GM12878 (cell line): ENCODE data around the gene TNFAIP2. TPM values are rescaled to one million over a fixed set of nuclear protein-coding genes. Genes with fewer than 3 reads are reported as not detected.

Experiments
- ATAC-seq: fragments of 200-7000 bp; cut with Tn5 transposase; 3 replicates; pipeline ENCODE4 v1.9.1; 2020; ENCODE audit warnings: mild to moderate bottlenecking, moderate library complexity
- BruUV-seq: library from RNA; stranded (reverse); fragments of 400-500 nt; replicated peaks from 2 replicates; lab custom pipeline; 2021; lab: Mats Ljungman, UMichigan
- CTCF ChIA-PET: fragments of 300-600 bp; sonication (Branson Sonifier 250); formaldehyde crosslinking; extraction: SDS; loops from one replicate; lab custom pipeline; 2021; ENCODE audit warnings: inconsistent platforms; lab: Yijun Ruan, JAX
- POLR2A ChIA-PET: fragments of 350-600 bp; formaldehyde crosslinking; extraction: SDS; loops from one replicate; lab custom pipeline; 2021; ENCODE audit warnings: inconsistent platforms; lab: Charles Lee
- RAD21 ChIA-PET: fragments of 300-600 bp; sonication (Branson Sonifier 250); formaldehyde crosslinking; loops from one replicate; lab custom pipeline; 2023; ENCODE audit warnings: antibody characterized with exemption; ENCODE audit not compliant: unreplicated experiment; lab: Charles Lee
- SMC1A ChIA-PET: fragments of 300-600 bp; sonication (Branson Sonifier 250); formaldehyde crosslinking; loops from one replicate; lab custom pipeline; 2023; ENCODE audit not compliant: unreplicated experiment, uncharacterized antibody; lab: Charles Lee
- DNase-seq: peaks from one replicate; pipeline ENCODE4 v3.0.0-alpha.2; 2011; ENCODE audit warnings: low read depth, low spot score
- FAIRE-seq: peaks from 3 replicates; lab custom pipeline; 2011; peaks lifted over from hg19 to GRCh38; lab: Jason Lieb, UNC
- H2AFZ ChIP-seq: 2 replicates; pipeline ENCODE4 v1.6.0; 2011; ENCODE audit warnings: low read depth, low read length, control low read depth; ENCODE audit not compliant: control insufficient read depth
- H3K27ac ChIP-seq: 2 replicates; pipeline ENCODE4 v1.5.1; 2011; ENCODE audit warnings: control low read depth; ENCODE audit not compliant: control insufficient read depth, insufficient read depth
- H3K27me3 ChIP-seq, 2 experiments: replicated peaks in 1 of 2; 2 replicates each; pipeline versions ENCODE4 v1.6.0 to v1.6.1; 2011; ENCODE audit warnings: low read length in 1 of 2; ENCODE audit not compliant: control insufficient read depth in 2 of 2, insufficient read depth in 2 of 2
- H3K36me3 ChIP-seq, 2 experiments: 2 replicates each; pipeline ENCODE4 v1.5.1; 2011; ENCODE audit warnings: low read length in 1 of 2; ENCODE audit not compliant: control insufficient read depth in 2 of 2, insufficient read depth in 2 of 2
- H3K4me1 ChIP-seq: 2 replicates; pipeline ENCODE4 v1.6.1; 2011; ENCODE audit warnings: mild to moderate bottlenecking, low read length, moderate library complexity, mixed read lengths; ENCODE audit not compliant: control insufficient read depth, insufficient read depth
- H3K4me2 ChIP-seq: 2 replicates; pipeline ENCODE4 v1.6.0; 2011; ENCODE audit warnings: control low read depth; ENCODE audit not compliant: control insufficient read depth, insufficient read depth
- H3K4me3 ChIP-seq: fragments of 200-600 bp; sonication (generic); 2 replicates; pipeline ENCODE4 v1.5.1; 2016
- H3K79me2 ChIP-seq: 2 replicates; pipeline ENCODE4 v1.6.0; 2011; ENCODE audit warnings: low read length; ENCODE audit not compliant: control insufficient read depth, insufficient read depth
- H3K9ac ChIP-seq: 2 replicates; pipeline ENCODE4 v1.8.0; 2011; ENCODE audit warnings: low read length, control low read depth, mixed read lengths; ENCODE audit not compliant: control insufficient read depth, insufficient read depth
- H3K9me3 ChIP-seq: replicated peaks from 3 replicates; pipeline ENCODE4 v1.5.1; 2011; ENCODE audit warnings: mild to moderate bottlenecking, low read length; ENCODE audit not compliant: control insufficient read depth, insufficient read depth
- H4K20me1 ChIP-seq: 2 replicates; pipeline ENCODE4 v1.6.0; 2011; ENCODE audit not compliant: control insufficient read depth, insufficient read depth
- CTCF ChIP-seq, 3 experiments: IDR thresholded peaks in 2 of 3; conservative IDR thresholded peaks in 1 of 3; 2 replicates each; pipeline ENCODE4 v1.5.1; 2011; ENCODE audit warnings: low read depth in 3 of 3, low read length in 3 of 3, mild to moderate bottlenecking in 3 of 3, control low read depth in 2 of 3, moderate library complexity in 2 of 3, inconsistent platforms in 1 of 3, mixed read lengths in 1 of 3; ENCODE audit not compliant: control insufficient read depth in 2 of 3, insufficient read depth in 1 of 3; ENCODE audit errors: extremely low read depth in 1 of 3
- GATAD2B ChIP-seq: fragments of 450-650 bp; conservative IDR thresholded peaks from 2 replicates; pipeline ENCODE4 v1.6.1; 2017; ENCODE audit warnings: low read depth, mild to moderate bottlenecking, moderate library complexity
- MEF2B ChIP-seq: fragments of 450-650 bp; IDR thresholded peaks from 2 replicates; pipeline ENCODE4 v1.6.1; 2018; ENCODE audit warnings: mild to moderate bottlenecking, moderate library complexity; ENCODE audit not compliant: partially characterized antibody, poor library complexity, severe bottlenecking
- PAX5 ChIP-seq: IDR thresholded peaks from 2 replicates; pipeline ENCODE4 v1.6.1; 2011; ENCODE audit warnings: low read depth, low read length, borderline replicate concordance
- PAX8 ChIP-seq: fragments of 450-650 bp; IDR thresholded peaks from 2 replicates; pipeline ENCODE4 v1.6.1; 2017; ENCODE audit warnings: mild to moderate bottlenecking, moderate library complexity
- RAD21 ChIP-seq: IDR thresholded peaks from 2 replicates; pipeline ENCODE4 v1.6.1; 2011; ENCODE audit warnings: mild to moderate bottlenecking, low read depth, low read length, moderate library complexity; ENCODE audit not compliant: insufficient read depth
- RAD51 ChIP-seq: fragments of 450-650 bp; IDR thresholded peaks from 2 replicates; pipeline ENCODE4 v1.6.1; 2016; ENCODE audit warnings: moderate library complexity, mild to moderate bottlenecking, inconsistent platforms
- RELA ChIP-seq: fragments of 450-650 bp; IDR thresholded peaks from 2 replicates; pipeline ENCODE4 v1.8.0; 2014; ENCODE audit warnings: borderline replicate concordance; ENCODE audit not compliant: partially characterized antibody
- SIN3A ChIP-seq: IDR thresholded peaks from 2 replicates; pipeline ENCODE4 v1.6.1; 2012; ENCODE audit warnings: low read depth, low read length, improper control_type of control experiment
- USF2 ChIP-seq: IDR thresholded peaks from 2 replicates; pipeline ENCODE4 v1.6.1; 2011; ENCODE audit warnings: low read depth, low read length, improper control_type of control experiment, borderline replicate concordance
- WGBS: methylation state at CpG from one replicate; pipeline ENCODE4 v1.1.6; 2016; ENCODE audit warnings: low lambda C conversion rate; ENCODE audit not compliant: insufficient replicate concordance, insufficient coverage; ENCODE audit errors: missing lambda C conversion rate; 5-methylcytosine and 5-hydroxymethylcytosine counted together
- in situ Hi-C: fragments of 300-500 bp; cut with MboI; formaldehyde crosslinking; loops from 9 replicates; pipeline ENCODE4 v1.14.3; 2018; ENCODE audit warnings: mixed read lengths
- intact Hi-C: fragments of 100-400 bp; cut with micrococcal nuclease; formaldehyde crosslinking; loops from one replicate; pipeline ENCODE4 v1.14.2; 2022; ENCODE audit not compliant: unreplicated experiment
- polyA plus RNA-seq, 11 experiments: library from polyadenylated mRNA; depleted of rRNA in 4 of 11; unstranded in 6 of 11; stranded (reverse) in 5 of 11; fragments of >200 nt; fragmentation: Nextera tagmentation in 4 of 11; fragmentation: Illumina TruSeq in 1 of 11; extraction: Ambion mirVana in 4 of 11; extraction: Trizol in 1 of 11; gene quantifications; 1 replicate in 1 of 11; 2 replicates in 10 of 11; pipeline versions ENCODE4 v1.2.1 to v1.2.3, GENCODE V29; 2011 to 2016; ENCODE audit warnings: inconsistent platforms in 2 of 11, missing spikeins in 2 of 11, low read depth in 1 of 11
- total RNA-seq, 4 experiments: library from RNA; depleted of rRNA in 3 of 4; stranded (reverse); fragments of >200 nt in 3 of 4; fragmentation: Illumina TruSeq in 1 of 4; extraction: Trizol in 1 of 4; gene quantifications; 2 replicates each; pipeline versions ENCODE4 v1.2.1 to v1.2.3, GENCODE V29; 2013 to 2021

TNFAIP2 gene
- total and polyA plus RNA-seq, 10 of the 15 experiments (the other 5 are each of a cell fraction or from before 2014, with no cell fraction given): 7.1 to 150 (median 74.5) TPM

- peak; percentile 80 for TF ChIP-seq RELA
- no peak for TF ChIP-seq RAD51
- TF ChIP-seq RAD21: peak; percentile 74
- TF ChIP-seq SIN3A: no peak
- no peak for TF ChIP-seq PAX8
- TF ChIP-seq MEF2B: no peak
- TF ChIP-seq GATAD2B: 0 out of 2 replicates have a peak, but pooled peaks have one; percentile 19
- no peak for TF ChIP-seq USF2
- TF ChIP-seq, all 136 proteins: peak for 12
These were observed 18.0 kb downstream of the TNFAIP2 start (continued) for GRCh38 chr14:103141117-103141796.

GRCh38 chr14:103142026-103142425 lies 18.8 kb downstream of the TNFAIP2 start:
- no peak for DNase-seq
- no peak overlapping the region for H3K9ac ChIP-seq
- H2AFZ ChIP-seq: no peak overlapping the region
- no peak overlapping the region for H3K4me2 ChIP-seq
- H3K27me3 ChIP-seq: no peaks in the 10 kb centered on the region
- no peak for ATAC-seq
- H3K36me3 ChIP-seq: no peaks in the 10 kb centered on the region
- no peaks in the 10 kb centered on the region for H3K9me3 ChIP-seq
- no peak overlapping the region for H3K27ac ChIP-seq
- no peak for FAIRE-seq
- POLR2A ChIA-PET: interaction anchor here (0.6 to 2.0 kb wide), 4 partner anchors 12 to 258 kb away, joined by 3 to 7 read pairs (median 4); no protein-coding TSS in a partner anchor
- H3K4me1 ChIP-seq: peaks cover 16% of the 10 kb centered on the region
- no peaks in the 10 kb centered on the region for H3K79me2 ChIP-seq
- RAD21 ChIA-PET: interaction anchor here (1.0 to 5.3 kb wide), 7 partner anchors 26 to 150 kb away, joined by 5 to 120 read pairs (median 7); no protein-coding TSS in a partner anchor
- no TSS peak for BruUV-seq
- TF ChIP-seq PAX5 (no peak), CTCF (IDR thresholded peaks at IDR 0.05 in 2 of 3, conservative IDR thresholded peaks at IDR 0.05 in 1 of 3; ENCODE audit: control insufficient read depth in 2 of 3, extremely low read depth in 1 of 3, insufficient read depth in 1 of 3, low read depth in 3 of 3, low read length in 3 of 3) (0 out of 6 replicates have a peak, but pooled peaks of 1 of the 3 experiments have one; percentile 9)
- in situ Hi-C loops: no loop called here
- SMC1A ChIA-PET: interaction anchor here (0.8 to 3.9 kb wide), 12 partner anchors 17 to 249 kb away, joined by 3 to 60 read pairs (median 4); no protein-coding TSS in a partner anchor
- intact Hi-C loops: loop anchor here (5.0 kb wide), 1 partner anchor 45 kb away; no protein-coding TSS in a partner anchor
- H3K4me3 ChIP-seq: no peak overlapping the region
- WGBS: 76% methylated on average over 4 of the region's 4 CpGs
- CTCF ChIA-PET: interaction anchor here (0.7 to 8.6 kb wide), 15 partner anchors 10 to 150 kb away, joined by 3 to 176 read pairs (median 6); partner anchors contain the start of gene TNFAIP2
- H4K20me1 ChIP-seq: no peaks in the 10 kb centered on the region
